ENCODE data around the gene POLRMT.

POLRMT gene

DNA sequence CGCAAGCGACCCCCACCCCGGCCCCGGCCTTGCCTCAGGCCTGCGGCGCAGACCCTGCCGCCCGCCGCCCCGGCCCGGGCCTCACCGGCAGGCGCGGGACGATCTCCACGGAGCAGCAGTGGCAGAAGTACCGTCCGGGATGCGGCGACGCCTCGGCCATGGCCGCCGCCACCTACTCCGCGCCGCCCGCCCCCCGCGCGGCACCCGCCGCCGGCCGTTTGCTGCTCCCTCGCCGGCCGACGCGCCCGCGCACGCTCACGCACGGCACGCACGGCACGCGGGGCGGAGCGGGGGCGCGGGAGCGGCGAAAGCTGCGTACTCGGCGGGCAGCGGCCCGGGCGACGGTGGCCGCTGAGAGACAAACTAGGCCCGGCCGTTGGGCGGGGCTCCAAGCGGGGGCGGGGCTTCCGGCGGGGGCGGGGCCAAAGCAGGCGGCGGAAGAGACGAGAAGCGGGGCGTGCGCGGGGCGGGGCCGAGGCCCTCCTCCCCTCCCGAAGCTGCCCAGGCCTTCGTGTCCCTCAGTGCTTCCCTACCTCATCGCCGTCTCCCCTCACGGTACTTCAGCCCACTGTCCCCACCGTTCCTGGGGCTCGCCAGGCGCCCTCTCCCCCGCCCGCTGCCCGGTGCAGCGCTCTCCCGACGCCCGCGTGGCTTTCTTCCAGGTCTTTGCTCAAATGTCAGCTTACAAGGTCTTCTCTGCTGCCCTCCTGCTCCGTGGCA lies 29.8 kb upstream of the POLRMT start, which contains the start of gene RNF126:
RNF126 (minus strand) TSS at position 253 of the 720 bp plus-strand sequence; CDS start at position 160, 93 bp downstream.
- DNase-seq = peak; percentile 94 to 97

DNA sequence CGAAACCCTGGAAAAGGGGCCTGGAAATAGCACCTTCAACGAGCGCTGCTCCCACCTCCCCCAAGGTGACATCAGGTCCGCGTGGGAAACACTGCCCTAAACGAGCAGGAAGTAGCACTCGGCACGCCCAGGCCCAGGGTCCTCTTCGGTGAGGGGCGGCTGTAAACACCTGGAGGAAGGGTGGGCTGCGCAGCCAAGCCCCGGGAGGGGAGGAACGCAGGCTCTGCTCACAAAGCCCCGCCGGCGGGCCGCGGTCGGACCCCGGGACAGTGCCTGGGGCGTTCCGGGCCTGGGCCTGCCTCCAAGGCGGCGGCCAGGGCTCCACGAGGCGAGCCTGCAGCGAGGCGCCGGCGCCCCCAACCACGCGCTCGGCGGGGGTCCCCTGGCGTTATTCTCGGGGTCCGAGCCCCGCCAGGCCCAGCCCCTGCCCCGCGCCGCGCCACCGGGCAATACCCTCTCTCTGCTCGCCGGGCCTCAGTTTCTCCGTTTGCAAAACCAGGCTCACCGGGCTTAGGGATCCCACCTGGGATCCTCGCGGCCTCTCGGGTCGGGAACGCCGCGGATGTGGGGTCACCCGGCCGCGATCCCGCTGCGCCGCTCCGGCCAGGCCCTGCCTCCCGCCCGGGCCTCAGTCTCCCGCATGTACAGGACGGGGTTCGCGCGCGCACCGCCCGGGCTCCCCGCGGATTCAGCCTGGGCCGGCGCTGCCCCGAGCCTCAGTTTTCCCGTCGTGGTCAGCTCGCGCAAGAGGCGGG lies 29.0 kb upstream of the POLRMT start:
- DNase-seq = peak; percentile 21 to 78

DNA sequence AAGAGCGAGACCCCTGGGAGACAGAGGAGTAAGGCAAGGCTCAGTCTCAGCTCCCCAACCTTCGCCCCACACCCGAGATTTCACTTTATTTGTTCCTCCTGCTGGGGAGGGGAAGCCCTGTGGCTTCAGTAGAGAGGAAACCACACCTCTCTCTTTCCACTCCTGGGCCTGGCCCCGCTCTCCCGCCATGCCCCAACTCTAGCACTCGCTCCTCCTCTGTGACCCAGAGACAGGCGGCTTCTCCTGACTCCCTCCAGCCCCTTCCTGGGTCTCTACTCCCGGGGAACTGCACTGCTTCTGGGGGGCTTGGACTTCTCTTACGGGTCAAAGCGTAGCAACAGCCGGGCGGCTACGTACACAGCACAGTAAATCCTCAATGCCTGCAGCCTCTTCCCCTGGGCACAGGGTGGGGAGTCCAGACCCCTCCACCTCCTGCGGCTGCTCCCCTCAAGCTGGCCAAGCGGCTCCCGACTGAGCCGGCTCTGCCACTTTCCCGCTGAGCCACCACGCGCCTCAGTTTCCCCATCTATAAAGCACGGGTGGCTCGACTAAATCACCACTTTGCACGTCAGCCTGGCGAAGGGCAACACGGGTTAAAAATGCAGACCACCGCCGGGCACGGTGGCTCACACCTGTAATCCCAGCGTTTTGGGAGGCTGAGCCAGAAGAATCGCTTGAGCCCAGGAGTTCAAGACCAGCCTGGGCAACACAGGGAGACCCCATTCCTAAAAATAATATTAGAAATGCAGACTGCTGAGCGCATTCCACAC lies 28.3 kb upstream of the POLRMT start:
- DNase-seq = peak; percentile 48 to 55

DNA sequence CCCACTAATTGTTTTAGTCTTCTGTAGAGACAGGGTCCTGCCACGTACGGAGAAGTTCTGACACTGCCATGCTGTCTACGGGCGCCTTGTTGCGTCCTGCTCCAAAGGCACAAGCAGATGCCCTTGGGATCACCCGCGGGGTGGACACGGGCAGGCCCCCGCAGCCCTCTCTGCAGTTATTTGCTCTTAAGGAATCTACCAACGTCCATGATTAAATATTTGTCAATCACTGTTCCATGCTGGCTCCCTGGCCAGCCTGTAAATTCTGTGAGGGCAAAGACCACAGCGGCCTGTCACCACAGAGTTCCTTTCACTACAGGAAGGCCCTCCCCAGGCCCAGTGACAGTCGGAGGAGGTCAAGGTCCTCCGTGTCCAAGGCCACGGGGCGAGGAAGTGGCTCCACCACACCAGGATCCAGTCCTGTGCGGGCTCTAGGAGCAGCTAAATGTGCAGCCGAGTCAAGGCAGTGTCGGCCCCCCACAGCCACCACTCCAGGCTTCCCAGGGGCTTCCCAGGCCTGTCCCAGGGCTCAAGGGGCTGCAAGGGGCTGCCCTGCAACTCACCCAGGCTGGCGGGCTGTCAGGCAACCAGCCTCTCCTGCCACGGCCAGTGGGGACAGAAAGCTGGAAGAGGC lies 27.6 kb upstream of the POLRMT start:
- peak; percentile 24 to 29 for DNase-seq

DNA sequence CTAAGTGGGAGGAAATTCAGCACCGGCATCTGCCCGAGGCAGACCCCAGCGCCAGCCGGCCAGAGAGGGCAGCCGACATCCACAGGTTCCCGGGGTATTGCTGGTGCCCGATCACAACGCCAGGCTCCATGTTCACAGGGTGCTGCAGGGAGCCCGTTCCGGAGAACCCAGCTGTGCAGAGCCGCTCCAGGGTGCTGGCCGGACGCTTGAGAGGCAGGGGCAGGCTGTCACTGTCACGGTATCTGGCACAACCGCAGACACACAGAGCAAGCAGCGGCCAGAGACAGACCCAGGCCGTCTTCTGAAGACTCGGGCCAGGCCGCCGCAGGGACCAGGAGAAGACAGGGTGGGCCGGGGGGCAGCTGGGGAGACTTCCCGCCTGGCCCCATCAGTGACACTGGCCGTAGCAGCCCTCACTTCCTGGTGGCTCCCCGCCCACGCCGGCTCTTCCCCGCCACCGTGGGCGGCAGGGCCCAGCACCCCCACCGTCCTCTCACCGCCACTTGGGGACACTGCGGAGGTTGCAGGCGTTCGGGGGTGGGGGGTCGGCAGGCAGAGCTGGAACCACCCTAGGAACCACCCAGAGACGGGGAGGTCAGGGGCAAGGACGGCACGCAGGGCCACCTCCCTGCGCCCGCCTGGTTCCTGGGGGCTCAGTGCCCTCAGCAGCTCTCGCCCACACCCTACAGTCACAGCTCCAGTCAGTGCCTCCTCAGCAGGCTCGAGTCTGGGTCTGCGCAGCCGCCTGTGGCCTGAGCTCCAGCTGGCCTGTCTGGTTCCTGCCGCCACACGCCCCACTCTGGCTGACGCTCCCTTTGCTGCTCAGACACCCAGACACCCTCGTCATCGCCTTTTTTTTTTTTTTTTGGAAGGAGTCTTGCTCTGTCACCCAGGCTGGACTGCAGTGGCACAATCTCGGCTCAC lies 25.8 kb upstream of the POLRMT start:
- DNase-seq = peak; percentile 14 to 62

DNA sequence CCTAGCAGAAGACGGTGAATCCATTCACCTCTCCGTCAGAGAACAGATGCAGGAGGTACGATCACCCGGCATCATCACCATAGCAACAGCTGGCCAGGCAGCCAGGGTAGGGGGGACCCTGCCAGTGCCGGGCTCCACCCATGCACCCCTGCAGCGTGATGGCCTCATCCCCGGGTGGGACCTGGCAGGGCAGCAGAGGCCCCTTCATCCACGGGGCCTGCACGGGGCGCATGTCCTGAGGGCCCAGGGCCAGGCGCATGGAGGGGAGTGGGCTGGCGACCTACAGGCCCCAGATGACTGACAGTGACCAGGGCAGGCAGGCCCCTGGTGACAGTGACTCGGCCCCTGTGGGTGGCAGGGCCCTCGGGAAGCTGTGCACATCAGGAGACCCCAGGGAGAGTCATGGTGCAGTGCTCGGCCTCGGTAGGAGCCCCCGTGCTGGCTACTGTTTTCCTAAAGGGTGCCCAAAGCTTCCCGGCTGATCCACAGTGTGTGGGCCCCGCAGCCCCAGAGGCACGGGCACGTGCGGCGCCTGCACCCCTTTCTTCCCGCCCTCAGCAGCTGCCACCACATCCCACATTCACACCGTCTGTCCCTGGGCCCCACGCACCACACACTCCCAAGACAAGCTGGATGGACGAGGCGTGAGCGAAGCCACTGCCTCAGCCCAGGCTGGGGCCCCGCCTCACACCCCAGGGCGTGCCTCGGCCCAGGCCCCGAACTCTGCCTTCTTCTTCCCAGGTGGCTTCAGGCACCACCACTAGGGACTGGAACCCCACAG lies 24.9 kb upstream of the POLRMT start:
- DNase-seq = no peak

DNA sequence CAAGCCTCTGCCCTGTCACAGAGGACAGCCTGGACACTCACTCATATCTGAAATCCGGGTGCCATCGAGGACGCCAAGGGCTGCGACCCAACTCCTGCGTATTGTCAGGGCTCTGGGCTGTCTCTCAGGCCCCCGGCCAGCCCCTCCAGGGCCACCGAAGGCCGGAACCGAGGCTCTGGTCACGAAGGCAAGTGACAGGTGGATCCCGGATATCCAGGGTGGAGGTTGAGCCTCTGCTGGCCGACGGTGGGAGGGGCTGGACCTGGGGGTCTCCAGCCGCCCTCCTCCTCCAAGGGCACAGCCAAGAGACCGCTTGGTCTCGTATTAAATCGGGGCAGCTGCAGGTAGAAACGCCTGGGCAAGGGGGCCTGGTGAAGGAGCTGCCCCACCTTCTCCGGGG lies 24.3 kb upstream of the POLRMT start:
- DNase-seq = no peak

DNA sequence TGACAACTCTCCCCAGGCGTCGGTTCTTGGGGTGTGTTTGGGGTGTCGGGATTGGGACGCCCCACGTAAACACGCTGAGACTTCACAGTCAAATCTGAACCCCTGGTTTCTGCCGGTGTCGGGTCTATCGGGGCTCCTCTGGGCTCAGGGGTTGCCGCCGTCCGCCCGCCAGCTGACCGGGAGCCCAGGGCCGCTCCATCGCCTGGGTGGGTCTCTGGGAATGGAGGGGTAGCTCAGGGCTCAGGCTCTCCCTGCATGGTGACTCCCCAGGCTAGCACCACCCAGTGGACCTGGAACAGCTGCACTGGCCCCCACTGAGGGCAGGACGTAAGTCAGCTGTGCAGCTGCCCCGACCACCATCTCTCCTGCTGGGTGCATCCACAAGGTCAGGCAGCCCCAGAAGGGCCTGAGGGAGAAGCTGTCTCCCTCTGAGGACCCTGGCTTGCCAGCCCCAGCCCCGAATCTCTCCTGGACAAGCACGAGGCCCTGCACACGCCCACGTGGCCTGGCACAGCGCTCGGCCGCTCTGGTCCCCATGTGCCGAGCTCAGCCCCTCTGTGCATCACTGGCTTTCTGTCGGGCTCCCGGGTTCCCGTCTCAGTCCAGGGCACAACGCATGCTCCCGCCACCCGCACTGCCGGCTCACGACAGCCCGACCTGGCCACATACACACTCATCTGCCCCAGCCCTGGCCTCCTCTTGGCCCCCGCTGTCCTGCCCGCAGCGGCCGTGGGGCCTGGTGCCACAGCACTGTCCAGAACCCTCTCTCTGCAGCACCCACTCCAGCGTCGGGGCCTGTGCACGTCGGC lies 23.6 kb upstream of the POLRMT start:
- DNase-seq = no peak

DNA sequence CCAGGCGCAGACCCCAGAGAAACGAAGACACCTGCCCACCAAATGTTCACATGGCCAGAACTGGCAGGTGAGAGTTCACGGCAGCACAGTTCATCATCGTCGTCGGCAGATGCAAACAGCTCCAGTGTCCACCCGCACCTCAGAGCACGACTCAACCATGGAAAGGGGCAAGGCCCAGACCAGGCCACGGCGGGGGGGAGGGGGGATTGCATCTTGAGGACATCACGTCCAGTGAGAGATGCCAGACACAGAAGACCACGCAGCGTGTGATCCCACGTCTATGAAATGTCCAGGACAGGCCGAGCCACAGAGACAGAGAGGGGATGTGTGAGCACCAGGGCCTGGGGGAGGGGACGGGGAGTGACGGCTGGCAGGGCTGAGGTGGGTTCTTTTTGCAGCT lies 22.4 kb upstream of the POLRMT start:
- no peak for DNase-seq

DNA sequence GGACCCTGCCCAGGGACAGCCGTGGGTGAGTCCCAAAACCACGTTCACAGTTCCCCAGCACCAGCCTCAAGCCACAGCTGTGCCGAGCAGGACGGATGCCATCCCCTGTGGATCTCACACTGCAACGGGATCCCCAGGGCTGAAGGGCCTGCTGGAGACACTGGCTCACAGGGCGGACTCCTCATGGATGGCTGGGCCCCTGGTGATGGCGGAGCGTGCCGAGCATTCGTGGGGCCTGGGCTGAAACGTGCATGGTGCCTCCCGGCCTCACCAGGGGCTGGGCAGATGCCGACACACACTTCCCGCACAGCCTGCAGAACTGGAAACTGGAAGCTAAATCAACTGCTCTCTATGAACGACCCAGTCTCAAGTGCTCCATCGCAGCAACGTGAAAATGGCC lies 20.1 kb upstream of the POLRMT start:
- DNase-seq = no peak

DNA sequence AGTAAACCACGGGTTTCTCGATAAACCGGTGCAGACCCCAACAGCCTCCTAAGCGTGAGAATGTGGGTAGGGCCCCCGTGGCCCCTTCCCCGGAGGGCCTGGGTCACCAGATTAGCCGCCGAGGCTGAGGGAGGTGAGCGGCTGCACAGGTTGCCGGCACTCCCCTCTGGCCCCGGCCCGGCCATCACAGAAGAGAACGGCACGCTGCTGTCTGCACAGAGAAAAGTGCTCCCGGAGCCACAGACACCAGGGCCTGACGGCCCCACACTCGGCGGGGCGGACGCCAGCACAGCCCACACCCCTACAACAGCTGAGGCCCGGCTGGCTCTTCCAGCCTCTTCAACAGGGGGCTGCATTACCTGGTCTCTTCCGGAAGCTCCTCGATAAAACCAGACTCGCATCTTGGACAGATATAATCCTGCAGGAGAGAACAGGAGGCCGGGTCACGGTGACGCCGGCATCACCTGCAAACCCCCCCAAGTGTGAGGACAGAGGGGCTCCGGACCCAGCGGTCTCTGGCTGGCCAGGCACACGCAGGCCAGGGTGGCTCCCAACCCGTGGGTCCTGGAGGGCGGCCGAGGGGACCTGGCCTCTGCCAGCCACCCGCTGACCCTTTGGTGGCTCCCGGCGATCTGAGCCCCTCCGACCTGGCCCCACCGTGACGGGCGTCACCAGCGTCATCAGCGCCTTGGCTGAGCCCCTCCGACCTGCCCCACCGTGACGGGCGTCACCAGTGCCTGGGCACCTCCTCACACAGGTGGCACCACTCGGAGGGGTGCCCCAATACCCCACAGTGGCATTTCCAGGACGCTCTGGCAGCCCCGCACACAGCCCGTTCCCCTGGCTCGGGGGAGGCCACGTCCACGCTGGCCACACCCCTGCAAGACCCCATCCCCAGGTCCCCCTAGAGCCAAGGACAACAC lies 19.4 kb upstream of the POLRMT start:
- DNase-seq = no peak

DNA sequence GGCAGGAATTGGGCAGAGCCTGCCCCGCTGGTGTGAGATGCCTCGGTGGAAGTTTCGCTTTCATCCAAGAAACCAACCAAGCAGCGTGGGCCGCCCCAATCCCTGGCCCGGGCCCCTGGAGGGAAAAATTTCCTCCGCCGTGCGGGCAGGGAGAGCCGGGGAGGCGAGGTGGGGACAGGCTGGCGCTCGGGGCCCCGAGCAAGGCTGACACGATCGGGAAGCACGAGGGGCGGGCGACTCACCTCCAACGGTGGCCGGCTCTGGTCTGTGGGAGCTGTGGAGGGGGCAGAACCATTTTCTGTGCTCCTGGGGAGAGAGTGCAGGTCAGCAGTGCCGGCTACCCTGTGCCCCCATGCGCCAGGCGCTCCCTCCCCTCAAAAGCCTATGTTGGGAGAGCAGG lies 18.7 kb upstream of the POLRMT start:
- DNase-seq = no peak

DNA sequence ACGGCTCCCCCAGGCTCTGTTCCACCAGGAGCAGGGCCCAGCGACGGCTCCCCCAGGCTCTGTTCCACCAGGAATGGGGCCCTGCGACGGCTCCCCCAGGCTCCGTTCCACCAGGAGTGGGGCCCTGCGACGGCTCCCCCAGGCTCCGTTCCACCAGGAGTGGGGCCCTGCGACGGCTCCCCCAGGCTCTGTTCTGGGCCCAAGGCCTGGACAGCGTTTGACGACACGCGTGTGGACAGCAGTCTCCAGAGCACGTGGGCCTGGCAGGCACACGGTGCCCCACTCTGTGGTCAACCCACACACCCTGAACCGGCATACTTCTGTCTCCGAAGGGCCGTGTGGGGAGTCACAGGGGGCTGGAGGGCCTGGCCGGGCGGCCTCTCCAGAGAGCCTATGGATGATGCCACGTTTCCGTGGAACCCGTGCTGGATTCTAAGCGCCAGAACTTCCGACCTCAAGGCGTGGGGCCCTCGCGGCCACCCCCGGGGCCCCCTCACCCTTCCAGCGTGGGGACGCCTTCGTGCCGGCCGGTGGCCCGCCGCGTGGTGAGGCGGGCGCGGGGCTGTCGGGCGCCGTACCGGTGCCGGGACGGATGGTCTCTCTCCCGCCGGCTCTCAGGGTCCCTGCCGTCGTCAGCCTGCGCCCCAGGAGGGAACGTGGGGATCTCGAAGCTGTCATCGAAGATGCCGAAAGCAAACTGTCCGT lies 17.9 kb upstream of the POLRMT start:
- DNase-seq = no peak

DNA sequence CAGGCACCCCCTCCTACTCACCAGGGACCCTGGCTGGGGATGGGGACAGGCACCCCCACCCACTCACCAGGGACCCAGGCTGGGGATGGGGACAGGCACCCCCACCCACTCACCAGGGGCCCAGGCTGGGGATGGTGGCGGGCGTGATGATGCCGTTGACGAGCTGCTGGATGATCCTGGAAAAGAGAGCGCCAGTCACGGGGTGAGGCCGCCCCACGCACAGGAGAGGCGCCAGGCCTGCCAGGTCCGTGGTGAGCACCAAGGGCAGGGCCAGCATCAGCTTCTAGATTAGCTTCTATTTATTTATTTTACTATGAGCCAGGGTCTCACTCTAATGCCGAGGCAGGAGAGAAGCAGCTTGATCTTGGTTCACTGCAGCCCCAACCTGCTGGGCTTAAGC lies 16.8 kb upstream of the POLRMT start:
- no peak for DNase-seq

DNA sequence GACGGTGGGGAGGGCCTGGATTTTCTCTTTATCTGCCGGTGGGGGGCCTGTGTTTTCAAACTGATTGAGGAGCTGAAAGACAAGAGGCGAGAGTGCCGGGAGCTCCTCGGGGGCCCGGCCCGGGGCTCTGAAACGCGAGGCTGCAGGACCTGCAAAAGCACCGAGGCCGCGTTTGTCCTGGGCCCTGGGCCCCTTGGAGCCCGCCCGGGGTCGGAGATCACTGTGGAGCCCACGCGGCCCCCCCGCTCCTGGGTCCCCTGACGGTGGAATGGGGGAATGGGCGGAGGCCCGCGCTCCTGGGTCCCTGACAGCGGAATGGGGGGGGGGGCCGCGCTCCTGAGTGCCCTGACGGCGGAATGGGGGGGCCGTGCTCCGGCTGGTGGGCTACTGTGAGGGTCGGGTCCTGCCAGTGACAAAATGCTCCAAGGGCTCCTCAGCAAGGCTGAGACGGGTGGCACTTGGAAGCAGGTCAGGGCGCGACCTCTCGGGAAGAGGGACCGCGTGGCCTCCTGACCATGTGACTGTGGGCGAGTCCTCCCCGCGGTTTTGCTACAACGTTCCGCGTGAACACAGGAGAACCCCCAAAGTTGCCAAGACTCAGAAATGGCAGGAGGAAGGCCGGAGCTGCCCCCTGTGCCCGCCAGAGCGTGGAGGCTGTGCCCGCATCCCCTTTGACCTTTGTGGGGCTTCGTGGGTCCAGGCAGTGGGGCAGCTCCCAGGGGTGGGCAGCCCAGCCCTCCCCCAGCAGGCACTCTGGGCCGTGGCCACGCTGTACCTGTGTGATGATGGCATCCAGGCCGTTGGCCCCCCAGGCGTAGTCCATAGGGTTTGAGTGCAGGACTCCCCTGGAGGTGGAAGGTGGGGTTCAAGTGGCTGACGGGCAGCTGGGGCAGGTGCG lies 15.8 kb upstream of the POLRMT start:
- DNase-seq = no peak

DNA sequence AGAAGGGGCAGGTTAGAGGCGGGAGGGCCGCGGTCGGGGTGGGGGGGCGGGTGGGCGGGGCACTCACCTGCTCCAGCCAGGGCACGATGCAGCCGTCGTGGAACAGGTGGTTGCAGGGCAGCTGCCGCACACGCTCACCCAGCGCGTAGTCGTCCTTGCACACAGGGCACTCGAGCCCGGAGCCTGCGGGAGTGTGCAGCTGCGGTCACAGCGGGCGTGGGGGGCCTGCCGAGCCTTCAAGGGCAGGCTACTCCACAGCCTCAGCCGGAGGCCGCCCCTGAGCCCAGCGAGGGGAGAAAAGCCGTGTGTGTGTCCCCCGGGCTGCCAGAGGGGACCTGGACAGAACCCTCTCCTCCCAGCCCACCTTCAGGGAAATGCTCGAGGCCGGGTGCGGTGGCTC lies 15.0 kb upstream of the POLRMT start:
- no peak for DNase-seq

Data from inflammatory macrophage (primary cell).